ENCODE data around the gene C22orf23.

The C22orf23 gene

DNA sequence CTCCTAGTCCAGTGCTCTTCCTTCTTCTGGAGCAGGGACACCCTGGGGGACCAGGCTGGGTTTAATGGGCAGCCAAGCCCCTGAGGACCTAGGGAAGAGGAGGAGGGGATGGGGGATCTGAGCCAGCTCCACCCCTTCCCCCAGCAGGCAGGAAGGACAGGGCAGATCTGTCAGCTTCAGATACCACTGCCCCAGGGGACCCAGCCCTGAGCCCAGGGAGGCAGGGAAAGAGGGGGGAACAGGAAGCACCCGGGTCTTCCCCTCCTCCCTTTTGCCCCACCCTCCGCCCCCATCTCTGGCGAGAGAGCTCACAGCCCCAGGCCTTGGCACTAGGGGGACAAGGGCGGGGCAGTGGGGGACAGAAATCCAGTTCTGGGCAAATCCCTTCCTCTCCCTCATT is 42.7 kb upstream of the C22orf23 start:
- Histone ChIP-seq H3K36me3 (ENCODE audit: control insufficient read depth, insufficient read depth, low read length) (no peaks in the 10 kb centered on the region), H3K27me3 (replicated peaks; ENCODE audit: control insufficient read depth, insufficient read depth, low read length) (no peaks in the 10 kb centered on the region; the same call in 1 of the 2 replicates), H3K4me3 (replicated peaks; ENCODE audit: low read depth, low read length) (no peak overlapping the region)
- TF ChIP-seq, protein P1, sequence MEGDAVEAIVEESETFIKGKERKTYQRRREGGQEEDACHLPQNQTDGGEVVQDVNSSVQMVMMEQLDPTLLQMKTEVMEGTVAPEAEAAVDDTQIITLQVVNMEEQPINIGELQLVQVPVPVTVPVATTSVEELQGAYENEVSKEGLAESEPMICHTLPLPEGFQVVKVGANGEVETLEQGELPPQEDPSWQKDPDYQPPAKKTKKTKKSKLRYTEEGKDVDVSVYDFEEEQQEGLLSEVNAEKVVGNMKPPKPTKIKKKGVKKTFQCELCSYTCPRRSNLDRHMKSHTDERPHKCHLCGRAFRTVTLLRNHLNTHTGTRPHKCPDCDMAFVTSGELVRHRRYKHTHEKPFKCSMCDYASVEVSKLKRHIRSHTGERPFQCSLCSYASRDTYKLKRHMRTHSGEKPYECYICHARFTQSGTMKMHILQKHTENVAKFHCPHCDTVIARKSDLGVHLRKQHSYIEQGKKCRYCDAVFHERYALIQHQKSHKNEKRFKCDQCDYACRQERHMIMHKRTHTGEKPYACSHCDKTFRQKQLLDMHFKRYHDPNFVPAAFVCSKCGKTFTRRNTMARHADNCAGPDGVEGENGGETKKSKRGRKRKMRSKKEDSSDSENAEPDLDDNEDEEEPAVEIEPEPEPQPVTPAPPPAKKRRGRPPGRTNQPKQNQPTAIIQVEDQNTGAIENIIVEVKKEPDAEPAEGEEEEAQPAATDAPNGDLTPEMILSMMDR (IDR thresholded peaks at IDR 0.05; ENCODE audit: insufficient read depth, low read length, poor library complexity, severe bottlenecking) = no peak
- no peak for DNase-seq (ENCODE audit: extremely low read depth, insufficient read length)

DNA sequence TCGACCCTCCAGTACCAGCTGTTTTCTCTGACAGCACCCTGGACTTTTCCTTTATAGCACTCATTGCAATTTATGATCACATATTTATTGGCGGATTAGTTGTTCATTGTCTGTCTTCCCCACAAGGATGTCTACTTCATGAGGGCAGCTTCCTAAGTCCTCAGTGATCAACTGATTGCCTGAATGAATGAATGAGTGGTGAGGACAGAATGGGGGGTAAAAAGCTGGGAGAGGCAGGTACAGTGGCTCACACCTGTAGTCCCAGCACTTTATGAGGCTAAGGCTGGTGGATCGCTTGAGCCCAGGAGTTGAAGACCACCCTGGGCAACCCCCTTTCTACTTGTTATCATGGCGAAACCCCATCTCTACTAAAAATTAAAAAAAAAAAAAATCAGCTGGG is 42.1 kb upstream of the C22orf23 start:
- Histone ChIP-seq H3K36me3 (ENCODE audit: control insufficient read depth, insufficient read depth, low read length) (no peaks in the 10 kb centered on the region), H3K4me3 (replicated peaks; ENCODE audit: low read depth, low read length) (no peak overlapping the region), H3K27me3 (replicated peaks; ENCODE audit: control insufficient read depth, insufficient read depth, low read length) (no peaks in the 10 kb centered on the region; the same call in 1 of the 2 replicates)
- no peak for DNase-seq (ENCODE audit: extremely low read depth, insufficient read length)
- TF ChIP-seq, protein P1 (IDR thresholded peaks at IDR 0.05; ENCODE audit: insufficient read depth, low read length, poor library complexity, severe bottlenecking) = no peak

DNA sequence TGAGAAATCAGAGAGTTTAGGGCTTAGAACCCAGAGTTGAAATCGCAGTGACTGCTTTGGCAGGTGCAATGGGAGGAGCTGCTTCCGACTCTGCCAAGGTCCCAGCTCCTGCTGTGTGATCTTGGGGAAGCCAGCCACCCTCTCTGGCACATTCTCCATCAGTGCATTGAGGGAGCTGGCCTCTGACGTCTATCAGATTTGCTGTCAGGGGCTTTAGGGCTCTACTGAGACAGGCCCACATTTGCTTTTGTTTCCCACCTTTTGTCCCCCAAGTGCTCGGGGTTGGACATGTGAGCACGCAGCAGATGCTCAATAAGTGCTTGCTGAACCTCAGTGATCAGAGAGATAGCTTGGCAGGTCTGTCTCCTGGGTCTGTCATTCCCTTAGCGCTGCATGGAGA is 41.6 kb upstream of the C22orf23 start:
- DNase-seq (ENCODE audit: extremely low read depth, insufficient read length) = no peak
- TF ChIP-seq, protein P1 (IDR thresholded peaks at IDR 0.05; ENCODE audit: insufficient read depth, low read length, poor library complexity, severe bottlenecking) = no peak
- Histone ChIP-seq H3K36me3 (ENCODE audit: control insufficient read depth, insufficient read depth, low read length) (no peaks in the 10 kb centered on the region), H3K4me3 (replicated peaks; ENCODE audit: low read depth, low read length) (no peak overlapping the region), H3K27me3 (replicated peaks; ENCODE audit: control insufficient read depth, insufficient read depth, low read length) (no peaks in the 10 kb centered on the region; the same call in 1 of the 2 replicates)

DNA sequence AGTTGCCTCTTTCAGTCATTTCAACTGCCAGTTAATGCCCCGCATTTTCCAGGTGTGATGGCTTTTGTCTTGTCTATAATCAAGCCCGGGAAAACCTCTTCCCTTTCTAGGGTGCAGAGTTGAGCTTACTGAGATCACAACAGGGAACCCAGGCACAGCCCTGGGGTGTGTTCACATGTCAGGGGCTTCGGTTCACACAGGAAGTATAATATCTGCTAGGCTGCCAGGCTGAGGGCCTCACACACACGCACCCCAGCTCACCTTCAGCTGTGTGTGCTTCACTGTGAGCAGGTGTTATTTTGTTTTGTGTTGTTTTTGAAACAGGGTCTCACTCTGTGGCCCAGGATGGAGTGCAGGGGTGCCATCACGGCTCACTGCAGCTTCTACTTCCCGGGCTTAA is 40.6 kb upstream of the C22orf23 start:
- TF ChIP-seq, protein P1 (IDR thresholded peaks at IDR 0.05; ENCODE audit: insufficient read depth, low read length, poor library complexity, severe bottlenecking) = no peak
- H3K4me3 ChIP-seq (replicated peaks; ENCODE audit: low read depth, low read length) = no peak overlapping the region
- H3K36me3 ChIP-seq (ENCODE audit: control insufficient read depth, insufficient read depth, low read length) = no peaks in the 10 kb centered on the region
- no peak for DNase-seq (ENCODE audit: extremely low read depth, insufficient read length)
- H3K27me3 ChIP-seq (replicated peaks; ENCODE audit: control insufficient read depth, insufficient read depth, low read length) = no peaks in the 10 kb centered on the region; the same call in 1 of the 2 replicates

DNA sequence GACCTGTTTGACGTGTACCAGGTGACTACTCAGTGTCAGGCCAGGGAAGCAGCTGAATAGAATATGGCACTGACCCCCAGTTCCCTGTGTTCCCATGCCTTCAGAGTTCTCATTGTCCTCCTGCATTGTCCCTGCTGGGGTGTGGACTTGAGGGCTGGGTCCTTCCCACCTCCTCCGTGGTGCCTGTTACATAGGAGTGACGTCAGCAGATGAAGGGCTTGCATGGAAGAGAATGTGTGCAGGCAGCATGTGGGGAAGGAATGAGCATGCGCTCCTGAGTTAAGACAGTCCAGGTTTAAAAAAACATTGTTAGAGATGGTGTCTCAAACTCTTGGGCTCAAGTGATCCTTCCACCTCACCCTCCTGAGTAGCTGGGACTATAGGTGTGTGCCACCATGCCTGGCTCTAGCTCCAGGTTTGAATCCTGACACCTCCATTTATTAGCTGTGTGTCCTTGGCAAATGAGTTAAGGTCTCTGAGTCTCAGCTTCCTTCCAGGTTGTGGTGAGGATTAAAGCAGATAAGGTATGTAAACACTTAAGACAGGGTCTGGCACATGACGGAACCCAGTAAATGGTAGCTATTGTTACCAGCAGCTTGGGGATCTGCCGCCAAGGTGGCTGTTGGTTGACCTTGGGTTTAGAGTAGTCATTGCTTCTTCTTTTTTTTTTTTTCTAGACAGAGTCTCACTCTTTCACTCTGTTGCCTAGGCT is 38.5 kb upstream of the C22orf23 start:
- TF ChIP-seq, protein P1 (IDR thresholded peaks at IDR 0.05; ENCODE audit: insufficient read depth, low read length, poor library complexity, severe bottlenecking) = no peak
- H3K27me3 ChIP-seq (replicated peaks; ENCODE audit: control insufficient read depth, insufficient read depth, low read length) = no peaks in the 10 kb centered on the region
- DNase-seq (ENCODE audit: extremely low read depth, insufficient read length) = no peak
- no peak overlapping the region for H3K4me3 ChIP-seq (replicated peaks; ENCODE audit: low read depth, low read length)
- H3K36me3 ChIP-seq (ENCODE audit: control insufficient read depth, insufficient read depth, low read length) = no peaks in the 10 kb centered on the region
